Heart right ventricle (tissue), 16 donors: ENCODE measurements around the gene ARMC9. TPM values are rescaled to one million over a fixed set of nuclear protein-coding genes. Genes with fewer than 3 reads are reported as not detected.

ENCODE experiments used
- ATAC-seq, 8 donors: fragments of 200-7000 bp; cut with Tn5 transposase; one replicate each; pipeline ENCODE4 v1.9.1; 2020; ENCODE audit warnings: mild to moderate bottlenecking in 8 of 8, moderate library complexity in 8 of 8, moderate number of reproducible peaks in 1 of 8
- DNase-seq, 2 donors: peaks; one replicate each; pipeline ENCODE4 v3.0.0-alpha.2; 2020
- H3K27ac ChIP-seq, 10 donors: fragments of 200-600 bp; sonication (generic) in 2 of 10; one replicate each; pipeline versions ENCODE4 v1.5.0 to v1.8.0; 2020 to 2022; ENCODE audit warnings: mild to moderate bottlenecking in 3 of 10
- H3K27me3 ChIP-seq, 7 donors: fragments of 200-600 bp; one replicate each; pipeline ENCODE4 v1.8.0; 2021 to 2022; ENCODE audit warnings: mild to moderate bottlenecking in 2 of 7
- H3K36me3 ChIP-seq, 9 donors: fragments of 200-600 bp; sonication (generic) in 1 of 9; one replicate each; pipeline versions ENCODE4 v1.5.0 to v1.8.0; 2020 to 2022; ENCODE audit warnings: mild to moderate bottlenecking in 2 of 9
- H3K4me1 ChIP-seq, 9 donors: fragments of 200-600 bp; sonication (generic) in 1 of 9; one replicate each; pipeline versions ENCODE4 v1.5.0 to v1.8.0; 2020 to 2022; ENCODE audit warnings: mild to moderate bottlenecking in 4 of 9
- H3K4me3 ChIP-seq, 10 donors: fragments of 200-600 bp; sonication (generic) in 2 of 10; one replicate each; pipeline versions ENCODE4 v1.5.0 to v1.8.0; 2020 to 2022; ENCODE audit warnings: mild to moderate bottlenecking in 7 of 10, moderate library complexity in 2 of 10
- H3K9me3 ChIP-seq, 11 donors: fragments of 200-600 bp in 10 of 11; sonication (generic) in 2 of 11; one replicate each; pipeline versions ENCODE4 v1.5.0 to v1.8.0; 2013 to 2022; ENCODE audit warnings: mild to moderate bottlenecking in 2 of 11, control low read depth in 1 of 11, moderate library complexity in 1 of 11
- CTCF ChIP-seq, 9 donors: fragments of 200-600 bp; sonication (generic) in 2 of 9; IDR thresholded peaks; one replicate each; pipeline versions ENCODE4 v1.5.0 to v1.8.0; 2021 to 2022; ENCODE audit warnings: antibody characterized with exemption in 9 of 9, mild to moderate bottlenecking in 5 of 9, moderate library complexity in 1 of 9
- WGBS, 2 donors: extraction: QIAGEN DNeasy Blood & Tissue Kit; methylation state at CpG; one replicate each; pipeline ENCODE4 v1.1.7; 2013; ENCODE audit warnings: inconsistent platforms in 1 of 2; 5-methylcytosine and 5-hydroxymethylcytosine counted together
- intact Hi-C, 10 donors: fragments of 100-400 bp; cut with DNase I; formaldehyde crosslinking; loops; one replicate each; pipeline versions ENCODE4 v1.11.1 to v1.14.2; 2022
- polyA plus RNA-seq, 2 donors: library from polyadenylated mRNA; stranded (reverse); fragments of 200-250 nt; gene quantifications; one replicate each; pipeline ENCODE4 v1.2.3, GENCODE V29; 2013
- total RNA-seq, 10 donors: library from RNA; stranded (reverse); fragmentation: NEBNext Ultra II Directional in 3 of 10; extraction: Animal tissue kit (Norgen Biotek cat#: 25700) in 3 of 10; gene quantifications; one replicate each; pipeline versions ENCODE4 v1.2.1 to v1.2.4, GENCODE V29; 2021 to 2023
- donor health status: Arrhythmogenic right ventricular cardiomyopathy.
- donor health status: ischemic (EF 13 %, LVEDD 7.1; RV severe dilation, severe dysfunction).
- donor health status: healthy with polysubstance abuse.
- donor health status: DM: no; HTN: yes; CAD: no.
- donor health status: DM: no; HTN: no; CAD: no.
- donor health status: ischemic (EF 25% LVEDD 6.9; RV normal size, moderate dysfunction).
- donor health status: ischemic (EF 25% LVEDD 5.7; RV mildly dilated, moderate dysfunction).
- donor health status: healthy.
- donor health status: DM: yes; HTN: yes; CAD: no.
- donor health status: Ischemic cardiomyopathy.
- donor health status: ischemic (EF 35%, LVEDD 5.7; RV mildly dilated, moderate dysfunction).
- donor health status: nonischemic (EF 11% LVEDD 7.7; RV severe dilation, severe dysfunction).
- donor health status: DM: yes; HTN: yes; CAD: no.
- donor health status: PGD.
- donor health status: ischemic (EF 29% LVEDD 5.4; RV normal size, mild dysfunction).
- donor health status: nonischemic (EF 23%, LVEDD 6.1; RV moderate dilation, normal function).

The ARMC9 gene
- total and polyA plus RNA-seq, 12 donors = 1.6 to 6.8 (median 2.3) TPM

GRCh38 chr2:231413921-231414476 lies 215.6 kb downstream of the ARMC9 start:
- intact Hi-C loops = loop anchor here (2.0 to 10.0 kb wide), 8 partner anchors 117 to 312 kb away; no protein-coding TSS in a partner anchor
- WGBS, 2 donors = 52 to 60% methylated on average over 15 of the region's 15 CpGs
- H3K9me3 ChIP-seq = peaks cover 0 to 14% (median 4%) of the 10 kb centered on the region in 11 donors
- TF ChIP-seq CTCF (IDR thresholded peaks at IDR 0.05) = no peak
- peaks cover 0 to 43% (median 27%) of the 10 kb centered on the region in 7 donors for H3K27me3 ChIP-seq
- no peaks in the 10 kb centered on the region for H3K36me3 ChIP-seq
- no peak overlapping the region for H3K27ac ChIP-seq
- ATAC-seq = no peak
- peaks cover 0 to 14% (median 12%) of the 10 kb centered on the region in 9 donors for H3K4me1 ChIP-seq
- DNase-seq = no peak
- H3K4me3 ChIP-seq = no peak overlapping the region

GRCh38 chr2:231415029-231415428 lies 216.6 kb downstream of the ARMC9 start:
- Histone ChIP-seq H3K4me1 (peaks cover 0 to 14% (median 12%) of the 10 kb centered on the region in 9 donors), H3K27ac (no peak overlapping the region), H3K4me3 (no peak overlapping the region), H3K27me3 (peaks cover 0 to 43% (median 29%) of the 10 kb centered on the region in 7 donors), H3K9me3 (peaks cover 0 to 10% (median 4%) of the 10 kb centered on the region in 11 donors), H3K36me3 (no peaks in the 10 kb centered on the region)
- ATAC-seq = no peak
- intact Hi-C loops = loop anchor here in 3 of 10 donors (10.0 kb wide), 1 partner anchor 310 kb away; no protein-coding TSS in a partner anchor
- TF ChIP-seq CTCF (IDR thresholded peaks at IDR 0.05) = no peak
- DNase-seq = no peak

GRCh38 chr2:231418820-231419640 lies 220.6 kb downstream of the ARMC9 start:
- DNase-seq = no peak
- TF ChIP-seq CTCF (IDR thresholded peaks at IDR 0.05) = no peak
- WGBS, 2 donors = 85 to 88% methylated on average over 26 of the region's 26 CpGs
- no peak overlapping the region for H3K4me3 ChIP-seq
- H3K9me3 ChIP-seq = no peaks in the 10 kb centered on the region
- no peak for ATAC-seq
- intact Hi-C loops = loop anchor here in 3 of 10 donors (10.0 kb wide), 1 partner anchor 314 kb away; no protein-coding TSS in a partner anchor
- H3K27me3 ChIP-seq = peaks cover 0 to 39% (median 11%) of the 10 kb centered on the region in 7 donors
- H3K4me1 ChIP-seq = no peaks in the 10 kb centered on the region
- H3K27ac ChIP-seq = no peak overlapping the region
- no peaks in the 10 kb centered on the region for H3K36me3 ChIP-seq

- Histone ChIP-seq H3K27ac (no peak overlapping the region), H3K27me3 (peaks cover 0 to 19% (median 10%) of the 10 kb centered on the region in 7 donors), H3K4me3 (no peak overlapping the region), H3K9me3 (no peaks in the 10 kb centered on the region), H3K4me1 (no peaks in the 10 kb centered on the region), H3K36me3 (no peaks in the 10 kb centered on the region)
- TF ChIP-seq CTCF (IDR thresholded peaks at IDR 0.05) = no peak
- no peak for ATAC-seq
- no peak for DNase-seq
- 81 to 85% methylated on average over 9 of the region's 9 CpGs for WGBS, 2 donors
- intact Hi-C loops = no loop called here
These were observed 222.7 kb downstream of the ARMC9 start for GRCh38 chr2:231421051-231421580.
